ENCODE measurements around the gene EPG5. TPM values are rescaled to one million over a fixed set of nuclear protein-coding genes. Genes with fewer than 3 reads are reported as not detected.

EPG5 gene
- total and polyA plus RNA-seq, 9 of the 15 experiments (the other 6 are each of a cell fraction or from before 2014, with no cell fraction given) = 1.3 to 10.7 (median 5.2) TPM

DNA sequence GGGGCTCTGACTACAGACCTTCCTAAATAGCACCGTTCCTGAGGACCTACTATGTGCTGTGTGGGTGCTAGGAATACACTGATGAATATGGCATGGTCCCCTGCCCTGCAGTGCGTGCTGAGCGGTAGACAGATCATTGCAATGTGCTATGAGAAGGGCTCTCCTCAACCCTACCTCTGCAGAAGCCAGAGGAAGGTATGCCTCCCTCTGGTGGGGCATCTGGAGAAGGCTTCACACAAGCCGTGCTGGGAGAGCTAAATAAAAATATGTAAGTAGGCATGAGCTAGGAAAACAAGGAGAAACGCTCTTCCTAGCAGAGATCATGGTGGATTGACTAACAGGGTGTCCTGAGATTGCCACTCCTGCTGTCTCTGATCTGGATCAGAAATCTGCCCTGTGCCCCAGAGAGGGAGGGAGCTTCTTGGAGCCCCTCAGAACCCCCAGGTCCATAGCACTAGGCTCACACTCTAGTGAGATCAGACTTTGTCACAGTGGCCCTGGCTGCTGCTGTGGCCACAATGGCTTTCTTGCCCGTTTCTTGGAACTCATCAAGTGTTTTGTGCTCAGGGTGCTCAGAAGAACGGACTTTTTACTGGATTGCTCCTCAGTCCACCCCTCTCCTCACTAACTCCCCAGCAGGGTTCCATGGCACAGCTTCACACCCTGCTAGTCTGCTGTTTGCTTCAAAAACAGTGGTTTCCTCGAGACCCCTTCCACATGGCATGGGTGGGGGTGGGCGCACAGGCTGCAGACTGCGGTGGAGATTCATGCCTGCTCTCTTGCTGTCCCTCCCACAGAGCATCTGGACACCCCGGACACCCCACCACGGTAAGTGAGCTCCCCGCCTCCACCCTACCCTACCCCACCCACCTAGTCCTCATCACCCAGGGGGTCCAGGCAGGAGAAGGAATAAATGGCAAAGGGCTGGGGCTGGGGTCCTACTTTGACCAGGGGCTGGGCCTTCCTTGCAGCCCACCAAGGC lies 127.4 kb downstream of the EPG5 start (continued):
- no peak for TF ChIP-seq OTX1 (CRISPR knock-in tag; IDR thresholded peaks at IDR 0.05)
- TF ChIP-seq, protein P1, sequence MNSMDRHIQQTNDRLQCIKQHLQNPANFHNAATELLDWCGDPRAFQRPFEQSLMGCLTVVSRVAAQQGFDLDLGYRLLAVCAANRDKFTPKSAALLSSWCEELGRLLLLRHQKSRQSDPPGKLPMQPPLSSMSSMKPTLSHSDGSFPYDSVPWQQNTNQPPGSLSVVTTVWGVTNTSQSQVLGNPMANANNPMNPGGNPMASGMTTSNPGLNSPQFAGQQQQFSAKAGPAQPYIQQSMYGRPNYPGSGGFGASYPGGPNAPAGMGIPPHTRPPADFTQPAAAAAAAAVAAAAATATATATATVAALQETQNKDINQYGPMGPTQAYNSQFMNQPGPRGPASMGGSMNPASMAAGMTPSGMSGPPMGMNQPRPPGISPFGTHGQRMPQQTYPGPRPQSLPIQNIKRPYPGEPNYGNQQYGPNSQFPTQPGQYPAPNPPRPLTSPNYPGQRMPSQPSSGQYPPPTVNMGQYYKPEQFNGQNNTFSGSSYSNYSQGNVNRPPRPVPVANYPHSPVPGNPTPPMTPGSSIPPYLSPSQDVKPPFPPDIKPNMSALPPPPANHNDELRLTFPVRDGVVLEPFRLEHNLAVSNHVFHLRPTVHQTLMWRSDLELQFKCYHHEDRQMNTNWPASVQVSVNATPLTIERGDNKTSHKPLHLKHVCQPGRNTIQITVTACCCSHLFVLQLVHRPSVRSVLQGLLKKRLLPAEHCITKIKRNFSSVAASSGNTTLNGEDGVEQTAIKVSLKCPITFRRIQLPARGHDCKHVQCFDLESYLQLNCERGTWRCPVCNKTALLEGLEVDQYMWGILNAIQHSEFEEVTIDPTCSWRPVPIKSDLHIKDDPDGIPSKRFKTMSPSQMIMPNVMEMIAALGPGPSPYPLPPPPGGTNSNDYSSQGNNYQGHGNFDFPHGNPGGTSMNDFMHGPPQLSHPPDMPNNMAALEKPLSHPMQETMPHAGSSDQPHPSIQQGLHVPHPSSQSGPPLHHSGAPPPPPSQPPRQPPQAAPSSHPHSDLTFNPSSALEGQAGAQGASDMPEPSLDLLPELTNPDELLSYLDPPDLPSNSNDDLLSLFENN (IDR thresholded peaks at IDR 0.05; ENCODE audit: low read depth in 2 of 2, low read length in 2 of 2) = no peak
- 0 out of 2 replicates have a peak, but pooled peaks have one; percentile 22 for TF ChIP-seq SMC3 (conservative IDR thresholded peaks at IDR 0.05; ENCODE audit: insufficient read depth, low read depth, low read length)
- TF ChIP-seq ZNF77 (CRISPR knock-in tag; IDR thresholded peaks at IDR 0.05) = no peak
- TF ChIP-seq CREB3L1 (IDR thresholded peaks at IDR 0.05; ENCODE audit: borderline replicate concordance, low read depth) = no peak
- TF ChIP-seq, protein P2, sequence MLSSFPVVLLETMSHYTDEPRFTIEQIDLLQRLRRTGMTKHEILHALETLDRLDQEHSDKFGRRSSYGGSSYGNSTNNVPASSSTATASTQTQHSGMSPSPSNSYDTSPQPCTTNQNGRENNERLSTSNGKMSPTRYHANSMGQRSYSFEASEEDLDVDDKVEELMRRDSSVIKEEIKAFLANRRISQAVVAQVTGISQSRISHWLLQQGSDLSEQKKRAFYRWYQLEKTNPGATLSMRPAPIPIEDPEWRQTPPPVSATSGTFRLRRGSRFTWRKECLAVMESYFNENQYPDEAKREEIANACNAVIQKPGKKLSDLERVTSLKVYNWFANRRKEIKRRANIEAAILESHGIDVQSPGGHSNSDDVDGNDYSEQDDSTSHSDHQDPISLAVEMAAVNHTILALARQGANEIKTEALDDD (IDR thresholded peaks at IDR 0.05) = no peak
- TF ChIP-seq ZNF431 (CRISPR knock-in tag; IDR thresholded peaks at IDR 0.05) = no peak
- TF ChIP-seq, protein P3, sequence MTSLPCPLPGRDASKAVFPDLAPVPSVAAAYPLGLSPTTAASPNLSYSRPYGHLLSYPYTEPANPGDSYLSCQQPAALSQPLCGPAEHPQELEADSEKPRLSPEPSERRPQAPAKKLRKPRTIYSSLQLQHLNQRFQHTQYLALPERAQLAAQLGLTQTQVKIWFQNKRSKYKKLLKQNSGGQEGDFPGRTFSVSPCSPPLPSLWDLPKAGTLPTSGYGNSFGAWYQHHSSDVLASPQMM (CRISPR knock-in tag; IDR thresholded peaks at IDR 0.05) = no peak
- TF ChIP-seq ZNF232 (CRISPR knock-in tag; IDR thresholded peaks at IDR 0.05) = no peak
- TF ChIP-seq, protein P4, sequence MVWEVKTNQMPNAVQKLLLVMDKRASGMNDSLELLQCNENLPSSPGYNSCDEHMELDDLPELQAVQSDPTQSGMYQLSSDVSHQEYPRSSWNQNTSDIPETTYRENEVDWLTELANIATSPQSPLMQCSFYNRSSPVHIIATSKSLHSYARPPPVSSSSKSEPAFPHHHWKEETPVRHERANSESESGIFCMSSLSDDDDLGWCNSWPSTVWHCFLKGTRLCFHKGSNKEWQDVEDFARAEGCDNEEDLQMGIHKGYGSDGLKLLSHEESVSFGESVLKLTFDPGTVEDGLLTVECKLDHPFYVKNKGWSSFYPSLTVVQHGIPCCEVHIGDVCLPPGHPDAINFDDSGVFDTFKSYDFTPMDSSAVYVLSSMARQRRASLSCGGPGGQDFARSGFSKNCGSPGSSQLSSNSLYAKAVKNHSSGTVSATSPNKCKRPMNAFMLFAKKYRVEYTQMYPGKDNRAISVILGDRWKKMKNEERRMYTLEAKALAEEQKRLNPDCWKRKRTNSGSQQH (CRISPR knock-in tag; IDR thresholded peaks at IDR 0.05) = no peak
- TF ChIP-seq KLF6 (CRISPR knock-in tag; IDR thresholded peaks at IDR 0.05; ENCODE audit: borderline replicate concordance) = no peak
